HepG2 (cell line): ENCODE measurements around the gene TK1. TPM values are rescaled to one million over a fixed set of nuclear protein-coding genes. Genes with fewer than 3 reads are reported as not detected.

Experiments
- ARNTL ChIP-seq: sonication (generic); formaldehyde crosslinking; IDR thresholded peaks from 2 replicates; pipeline ENCODE4 v1.4.0; 2020; ENCODE audit warnings: mild to moderate bottlenecking, missing genetic modification reagents
- ATAD3A ChIP-seq: sonication (generic); formaldehyde crosslinking; IDR thresholded peaks from 2 replicates; pipeline ENCODE4 v1.4.0; 2020; ENCODE audit warnings: missing genetic modification reagents
- ATF1 ChIP-seq: IDR thresholded peaks from 2 replicates; pipeline ENCODE4 v1.6.1; 2016; ENCODE audit warnings: mild to moderate bottlenecking, control low read depth
- DR1 ChIP-seq: sonication (generic); formaldehyde crosslinking; IDR thresholded peaks from 2 replicates; pipeline ENCODE4 v1.8.0; 2021; ENCODE audit warnings: mild to moderate bottlenecking, missing genetic modification reagents, inconsistent platforms
- ELF3 ChIP-seq: IDR thresholded peaks from 2 replicates; pipeline ENCODE4 v1.6.1; 2016; ENCODE audit warnings: missing genetic modification reagents, missing compliant biosample characterization
- GPBP1L1 ChIP-seq: sonication (generic); formaldehyde crosslinking; IDR thresholded peaks from 2 replicates; pipeline ENCODE4 v1.5.0; 2020; ENCODE audit warnings: mild to moderate bottlenecking, missing genetic modification reagents
- GZF1 ChIP-seq: sonication (generic); formaldehyde crosslinking; IDR thresholded peaks from 2 replicates; pipeline ENCODE4 v1.5.1; 2020; ENCODE audit warnings: mild to moderate bottlenecking, missing genetic modification reagents
- HDAC2 ChIP-seq: sonication (generic); formaldehyde crosslinking; IDR thresholded peaks from 2 replicates; pipeline ENCODE4 v1.4.0; 2020; ENCODE audit warnings: missing genetic modification reagents
- KLF12 ChIP-seq: sonication (generic); formaldehyde crosslinking; IDR thresholded peaks from 2 replicates; pipeline ENCODE4 v1.4.0; 2020; ENCODE audit warnings: missing genetic modification reagents, borderline replicate concordance
- KLF6 ChIP-seq: IDR thresholded peaks from 2 replicates; pipeline ENCODE4 v1.8.0; 2016; ENCODE audit warnings: missing biosample characterization, missing genetic modification reagents
- MYC ChIP-seq: sonication (generic); formaldehyde crosslinking; IDR thresholded peaks from 2 replicates; pipeline ENCODE4 v1.9.0; 2021; ENCODE audit warnings: missing genetic modification reagents, borderline replicate concordance
- NCOA1 ChIP-seq: sonication (generic); formaldehyde crosslinking; IDR thresholded peaks from 2 replicates; pipeline ENCODE4 v1.9.0; 2021; ENCODE audit warnings: missing genetic modification reagents
- NFIB ChIP-seq: sonication (generic); formaldehyde crosslinking; IDR thresholded peaks from 2 replicates; pipeline ENCODE4 v1.9.0; 2021; ENCODE audit warnings: missing genetic modification reagents, mild to moderate bottlenecking, borderline replicate concordance
- SMAD3 ChIP-seq: sonication (generic); formaldehyde crosslinking; IDR thresholded peaks from 2 replicates; pipeline ENCODE4 v1.4.0; 2020; ENCODE audit warnings: missing genetic modification reagents
- TBL1XR1 ChIP-seq: fragments of 150-350 bp; IDR thresholded peaks from 2 replicates; pipeline ENCODE4 v1.6.1; 2014; ENCODE audit warnings: borderline replicate concordance, low read length; ENCODE audit not compliant: partially characterized antibody
- YEATS2 ChIP-seq: sonication (generic); formaldehyde crosslinking; IDR thresholded peaks from 2 replicates; pipeline ENCODE4 v1.4.0; 2020; ENCODE audit warnings: missing genetic modification reagents, borderline replicate concordance
- ZBTB33 ChIP-seq: sonication (generic); formaldehyde crosslinking; IDR thresholded peaks from 2 replicates; pipeline ENCODE4 v1.4.0; 2020; ENCODE audit warnings: missing genetic modification reagents
- ZMYM4 ChIP-seq: sonication (generic); formaldehyde crosslinking; IDR thresholded peaks from 2 replicates; pipeline ENCODE4 v1.8.1; 2023; ENCODE audit warnings: mild to moderate bottlenecking, missing genetic modification reagents
- ZNF180 ChIP-seq: sonication (generic); formaldehyde crosslinking; IDR thresholded peaks from 2 replicates; pipeline ENCODE4 v1.4.0; 2020; ENCODE audit warnings: low read depth, missing genetic modification reagents, borderline replicate concordance
- ZNF317 ChIP-seq: sonication (generic); formaldehyde crosslinking; IDR thresholded peaks from 2 replicates; pipeline ENCODE4 v1.5.0; 2020; ENCODE audit warnings: mild to moderate bottlenecking, missing genetic modification reagents
- ZNF432 ChIP-seq: sonication (generic); formaldehyde crosslinking; IDR thresholded peaks from 2 replicates; pipeline ENCODE4 v1.5.0; 2020; ENCODE audit warnings: missing genetic modification reagents, mild to moderate bottlenecking, borderline replicate concordance
- ZNF546 ChIP-seq: sonication (generic); formaldehyde crosslinking; conservative IDR thresholded peaks from 2 replicates; pipeline ENCODE4 v1.8.1; 2023; ENCODE audit warnings: mild to moderate bottlenecking, missing genetic modification reagents
- ZNF746 ChIP-seq: sonication (generic); formaldehyde crosslinking; IDR thresholded peaks from 2 replicates; pipeline ENCODE4 v1.8.0; 2022; ENCODE audit warnings: mild to moderate bottlenecking, missing genetic modification reagents
- ZNF773 ChIP-seq: sonication (generic); formaldehyde crosslinking; IDR thresholded peaks from 2 replicates; pipeline ENCODE4 v1.4.0; 2020; ENCODE audit warnings: missing genetic modification reagents, borderline replicate concordance
- ZNF800 ChIP-seq: sonication (generic); formaldehyde crosslinking; IDR thresholded peaks from 2 replicates; pipeline ENCODE4 v1.4.0; 2020; ENCODE audit warnings: missing genetic modification reagents
- ZNF816 ChIP-seq: sonication (generic); formaldehyde crosslinking; IDR thresholded peaks from 2 replicates; pipeline ENCODE4 v1.8.0; 2022; ENCODE audit warnings: missing genetic modification reagents, mild to moderate bottlenecking, borderline replicate concordance
- polyA plus RNA-seq, 8 experiments: library from polyadenylated mRNA; depleted of rRNA in 3 of 8; stranded (reverse) in 7 of 8; unstranded in 1 of 8; fragments of >200 nt; fragmentation: Illumina TruSeq in 4 of 8; extraction: Trizol in 4 of 8; gene quantifications; 2 replicates each; pipeline versions ENCODE4 v1.2.1 to v1.2.3, GENCODE V29; 2011 to 2016; ENCODE audit warnings: low read depth in 4 of 8, missing spikeins in 1 of 8, mixed read lengths in 1 of 8; ENCODE audit not compliant: insufficient read depth in 1 of 8
- total RNA-seq, 5 experiments: library from RNA; depleted of rRNA; stranded (reverse); fragments of >200 nt; fragmentation: Illumina TruSeq; extraction: Trizol; gene quantifications; 2 replicates each; pipeline ENCODE4 v1.2.3, GENCODE V29; 2016; ENCODE audit warnings: low read depth in 1 of 5

Gene TK1
- total and polyA plus RNA-seq, 2 of the 13 experiments (the other 11 are each of a cell fraction or from before 2014, with no cell fraction given): 45.0 to 96.0 TPM

GRCh38 chr17:78128551-78129350 is 58.1 kb downstream of the TK1 start, which contains the start of gene TMC6 (continued):
- TF ChIP-seq KLF6 (CRISPR knock-in tag) (no peak), YEATS2 (no peak), ZNF180 (CRISPR knock-in tag) (no peak), GPBP1L1 (no peak), MYC (CRISPR knock-in tag) (peak; percentile 62; the same call in 1 of the 2 replicates), TBL1XR1 (no peak), ZNF800 (CRISPR knock-in tag) (no peak), ZNF773 (CRISPR knock-in tag) (no peak), NFIB (CRISPR knock-in tag) (no peak), ZNF816 (CRISPR knock-in tag) (no peak), ZNF746 (peak; percentile 67), DR1 (CRISPR knock-in tag) (no peak), SMAD3 (CRISPR knock-in tag) (no peak), ARNTL (CRISPR knock-in tag) (peak; percentile 56), ATAD3A (CRISPR knock-in tag) (0 out of 2 replicates have a peak, but pooled peaks have one; percentile 51), ZNF317 (CRISPR knock-in tag) (no peak), ATF1 (CRISPR knock-in tag) (no peak), ELF3 (CRISPR knock-in tag) (peak; percentile 60; the same call in 1 of the 2 replicates), ZNF546 (CRISPR knock-in tag) (0 out of 2 replicates have a peak, but pooled peaks have one; percentile 12), ZMYM4 (CRISPR knock-in tag) (no peak; the same call in none of the 2 replicates), ZBTB33 (CRISPR knock-in tag) (no peak), NCOA1 (CRISPR knock-in tag) (peak; percentile 62; the same call in 1 of the 2 replicates), HDAC2 (CRISPR knock-in tag) (no peak; the same call in 1 of the 2 replicates), KLF12 (CRISPR knock-in tag) (no peak), GZF1 (CRISPR knock-in tag) (no peak), ZNF432 (CRISPR knock-in tag) (no peak)
